PC-3 (cell line): Measurements from ENCODE around the gene BBS4. TPM values are rescaled to one million over a fixed set of nuclear protein-coding genes. Genes with fewer than 3 reads are reported as not detected.

ENCODE experiments used
- ATAC-seq: fragments of 200-7000 bp; cut with Tn5 transposase; 2 replicates; pipeline ENCODE4 v1.9.1; 2020; ENCODE audit warnings: mild to moderate bottlenecking, moderate library complexity
- BruUV-seq: library from RNA; stranded (reverse); fragments of 400-500 nt; replicated peaks from 2 replicates; lab custom pipeline; 2021; lab: Mats Ljungman, UMichigan
- CTCF ChIA-PET: fragments of 300-600 bp; sonication (Branson Sonifier 250); formaldehyde crosslinking; loops from one replicate; lab custom pipeline; 2022; ENCODE audit warnings: antibody characterized with exemption; lab: Charles Lee
- POLR2A ChIA-PET: fragments of 300-600 bp; sonication (Branson Sonifier 250); formaldehyde crosslinking; loops from one replicate; lab custom pipeline; 2022; ENCODE audit warnings: antibody characterized with exemption; ENCODE audit not compliant: unreplicated experiment; lab: Charles Lee
- DNase-seq: peaks from one replicate; pipeline ENCODE4 v3.0.0-alpha.2; 2015
- H2AFZ ChIP-seq: fragments of 300-600 bp; sonication (generic); 2 replicates; pipeline ENCODE4 v1.6.0; 2016; ENCODE audit warnings: antibody characterized with exemption, low read length
- H3F3A ChIP-seq: fragments of 300-600 bp; sonication (generic); one replicate; pipeline ENCODE4 v1.6.0; 2017; ENCODE audit warnings: antibody characterized with exemption, low read length, control low read depth, mild to moderate bottlenecking; ENCODE audit not compliant: unreplicated experiment
- H3K27ac ChIP-seq: fragments of 300-600 bp; sonication (generic); 2 replicates; pipeline ENCODE4 v1.5.1; 2016; ENCODE audit warnings: mild to moderate bottlenecking, low read length
- H3K27me3 ChIP-seq: fragments of 300-600 bp; sonication (generic); 2 replicates; pipeline ENCODE4 v1.6.1; 2016; ENCODE audit warnings: low read length, mixed read lengths
- H3K36me3 ChIP-seq: fragments of 300-600 bp; sonication (generic); 2 replicates; pipeline ENCODE4 v1.6.1; 2016; ENCODE audit warnings: low read depth, mixed run types, low read length, mixed read lengths
- H3K4me1 ChIP-seq: fragments of 300-600 bp; sonication (generic); 2 replicates; pipeline ENCODE4 v1.5.1; 2016; ENCODE audit warnings: low read length; ENCODE audit not compliant: insufficient read depth
- H3K4me2 ChIP-seq: fragments of 300-600 bp; sonication (generic); 2 replicates; pipeline ENCODE4 v1.6.0; 2016; ENCODE audit warnings: low read length
- H3K4me3 ChIP-seq: fragments of 300-600 bp; sonication (generic); 2 replicates; pipeline ENCODE4 v1.5.1; 2016; ENCODE audit warnings: mild to moderate bottlenecking, low read length, mixed read lengths
- H3K79me2 ChIP-seq: fragments of 300-600 bp; sonication (generic); 2 replicates; pipeline ENCODE4 v1.6.1; 2017; ENCODE audit warnings: low read length, mixed read lengths
- H3K9ac ChIP-seq: fragments of 300-600 bp; sonication (generic); 2 replicates; pipeline ENCODE4 v1.6.0; 2016; ENCODE audit warnings: mild to moderate bottlenecking, low read length
- H3K9me2 ChIP-seq: fragments of 300-600 bp; sonication (generic); replicated peaks from 2 replicates; pipeline ENCODE4 v1.6.1; 2016; ENCODE audit warnings: mixed run types, low read length, mixed read lengths
- H3K9me3 ChIP-seq: fragments of 300-600 bp; sonication (generic); 2 replicates; pipeline ENCODE4 v1.6.1; 2016; ENCODE audit warnings: low read length, mixed read lengths
- H4K20me1 ChIP-seq: fragments of 300-600 bp; sonication (generic); 2 replicates; pipeline ENCODE4 v1.6.1; 2016; ENCODE audit warnings: low read length, mixed read lengths
- CTCF ChIP-seq: fragments of 300-600 bp; sonication (generic); conservative IDR thresholded peaks from 2 replicates; pipeline ENCODE4 v1.5.1; 2017; ENCODE audit warnings: antibody characterized with exemption, low read depth, mild to moderate bottlenecking, low read length
- EZH2 ChIP-seq: fragments of 300-600 bp; sonication (generic); IDR thresholded peaks from one replicate; pipeline ENCODE4 v1.6.1; 2017; ENCODE audit warnings: antibody characterized with exemption, mild to moderate bottlenecking, low read length; ENCODE audit not compliant: unreplicated experiment
- EZH2phosphoT487 ChIP-seq: fragments of 300-600 bp; sonication (generic); IDR thresholded peaks from 2 replicates; pipeline ENCODE4 v1.6.1; 2018; ENCODE audit warnings: mild to moderate bottlenecking, antibody characterized with exemption, low read length, borderline replicate concordance
- intact Hi-C: fragments of 100-400 bp; cut with micrococcal nuclease; formaldehyde crosslinking; loops from 2 replicates; pipeline ENCODE4 v1.9.0; 2023
- total RNA-seq: library from RNA; depleted of rRNA; stranded (reverse); fragments of >200 nt; gene quantifications from 2 replicates; pipeline ENCODE4 v1.2.3, GENCODE V29; 2014

Gene BBS4
- total RNA-seq, 1 experiment from 2014 or later, result 18.7 TPM

GRCh38 chr15:72786242-72786641, 100.2 kb downstream of the BBS4 start:
- H3K4me1 ChIP-seq, result peaks cover 6% of the 10 kb centered on the region
- no TSS peak for BruUV-seq
- H4K20me1 ChIP-seq, result no peaks in the 10 kb centered on the region
- no peaks in the 10 kb centered on the region for H3F3A ChIP-seq
- POLR2A ChIA-PET, result no interaction called here
- H3K4me2 ChIP-seq, result no peak overlapping the region
- no peak overlapping the region for H2AFZ ChIP-seq
- DNase-seq (no peak), ATAC-seq (no peak)
- H3K9me2 ChIP-seq, result no peaks in the 10 kb centered on the region
- no peaks in the 10 kb centered on the region for H3K9me3 ChIP-seq
- no peak overlapping the region for H3K27ac ChIP-seq
- CTCF ChIA-PET, result no interaction called here
- H3K4me3 ChIP-seq, result no peak overlapping the region
- TF ChIP-seq EZH2, result no peak
- TF ChIP-seq EZH2phosphoT487, result no peak
- no peak for TF ChIP-seq CTCF
- intact Hi-C loops, result no loop called here
- H3K36me3 ChIP-seq, result no peaks in the 10 kb centered on the region
- peaks cover 19% of the 10 kb centered on the region for H3K27me3 ChIP-seq
- H3K9ac ChIP-seq, result no peak overlapping the region
- H3K79me2 ChIP-seq, result peaks cover 22% of the 10 kb centered on the region

GRCh38 chr15:72786676-72787345, 100.8 kb downstream of the BBS4 start:
- peaks cover 24% of the 10 kb centered on the region for H3K27me3 ChIP-seq
- H3K79me2 ChIP-seq, result peaks cover 16% of the 10 kb centered on the region
- no peaks in the 10 kb centered on the region for H4K20me1 ChIP-seq
- H3K9me2 ChIP-seq, result no peaks in the 10 kb centered on the region
- POLR2A ChIA-PET, result no interaction called here
- no peak overlapping the region for H3K4me3 ChIP-seq
- no TSS peak for BruUV-seq
- H2AFZ ChIP-seq, result no peak overlapping the region
- CTCF ChIA-PET, result no interaction called here
- no peak overlapping the region for H3K9ac ChIP-seq
- ATAC-seq (no peak), DNase-seq (no peak)
- intact Hi-C loops, result no loop called here
- no peak for TF ChIP-seq EZH2
- TF ChIP-seq CTCF, result no peak
- TF ChIP-seq EZH2phosphoT487, result no peak
- peaks cover 2% of the 10 kb centered on the region for H3K4me1 ChIP-seq
- no peaks in the 10 kb centered on the region for H3F3A ChIP-seq
- H3K36me3 ChIP-seq, result no peaks in the 10 kb centered on the region
- no peak overlapping the region for H3K4me2 ChIP-seq
- H3K27ac ChIP-seq, result no peak overlapping the region
- no peaks in the 10 kb centered on the region for H3K9me3 ChIP-seq

DNA sequence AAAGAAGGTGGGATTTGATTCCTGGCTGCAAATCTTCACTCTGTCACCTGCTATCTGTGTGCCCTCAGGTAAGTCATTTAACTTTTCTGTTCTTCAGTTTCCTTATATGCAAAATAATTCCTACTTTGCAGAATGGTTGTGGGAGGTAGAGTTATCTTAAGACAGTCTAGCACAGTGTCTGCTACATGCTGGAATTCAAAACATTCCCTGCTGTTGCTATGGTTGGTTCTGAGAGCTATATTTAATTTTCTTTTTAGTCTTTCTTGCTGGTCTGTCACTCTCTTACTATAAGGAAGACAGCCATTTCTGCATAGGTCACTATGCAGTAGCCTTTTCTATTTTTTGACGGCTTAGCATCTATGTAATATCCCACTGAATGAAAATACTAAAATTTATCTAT, 101.5 kb downstream of the BBS4 start:
- TF ChIP-seq EZH2phosphoT487, result no peak
- no peak for TF ChIP-seq EZH2
- no peak for TF ChIP-seq CTCF
- Histone ChIP-seq H3K4me2 (no peak overlapping the region), H2AFZ (no peak overlapping the region), H3K79me2 (peaks cover 9% of the 10 kb centered on the region), H4K20me1 (no peaks in the 10 kb centered on the region), H3K9ac (no peak overlapping the region), H3F3A (no peaks in the 10 kb centered on the region), H3K9me3 (no peaks in the 10 kb centered on the region), H3K27ac (no peak overlapping the region), H3K9me2 (no peaks in the 10 kb centered on the region), H3K27me3 (peaks cover 24% of the 10 kb centered on the region), H3K4me3 (no peak overlapping the region), H3K36me3 (no peaks in the 10 kb centered on the region), H3K4me1 (no peaks in the 10 kb centered on the region)
- intact Hi-C loops, result no loop called here
- no TSS peak for BruUV-seq
- ChIA-PET CTCF (no interaction called here), POLR2A (interaction anchor here (0.6 kb wide), 1 partner anchor 106 kb away, joined by 7 read pairs; no protein-coding TSS in a partner anchor)
- no peak for DNase-seq
- no peak for ATAC-seq
